Measurements from ENCODE around the gene TOLLIP. TPM values are rescaled to one million over a fixed set of nuclear protein-coding genes. Genes with fewer than 3 reads are reported as not detected.

Gene TOLLIP
- 28.7 and 53.4 TPM in 2 replicates for total RNA-seq (2011; cell fraction: chromatin; rRNA removed; ENCODE audit: low replicate concordance)
- total RNA-seq (2011; cell fraction: nucleolus; rRNA removed) = 24.0 and 26.7 TPM in 2 replicates
- 23.5 and 24.4 TPM in 2 replicates for total RNA-seq (2011; cell fraction: nucleoplasm; rRNA removed)
- total RNA-seq (2014; rRNA removed) (16.0 and 23.0 TPM in 2 replicates), total RNA-seq (2014; rRNA removed; fragmentation: Illumina TruSeq; extraction: Trizol) (1.9 and 2.3 TPM in 2 replicates), total RNA-seq (2015; rRNA removed; fragmentation: Illumina TruSeq; extraction: Trizol) (6.9 and 7.1 TPM in 2 replicates), total RNA-seq (2021) (22.8 and 25.4 TPM in 2 replicates), polyA plus RNA-seq (2011; rRNA removed) (13.5 and 16.4 TPM in 2 replicates), polyA plus RNA-seq (2014; fragmentation: Illumina TruSeq; extraction: Trizol) (4.9 and 13.1 TPM in 2 replicates), polyA plus RNA-seq (2014; fragmentation: Nextera tagmentation; extraction: Ambion mirVana) (under 1 TPM; 0.23 to 0.41 TPM), polyA plus RNA-seq (2014; rRNA removed) (13.3 and 15.4 TPM in 2 replicates), polyA minus RNA-seq (2011; rRNA and poly(A)+ RNA removed) (6.0 and 11.6 TPM in 2 replicates), Bru-seq, nascent RNA (percentile 61 among the genes with signal in this experiment), BruChase-seq, experiment 1, labeled RNA remaining after a 2-hour chase (percentile 66 among the genes with signal in this experiment), BruChase-seq, experiment 2, labeled RNA remaining after a 6-hour chase (percentile 71 among the genes with signal in this experiment)
- 15.0 and 35.2 TPM in 2 replicates for polyA plus RNA-seq (2011; cell fraction: cytosol; rRNA removed)
- polyA plus RNA-seq (2011; cell fraction: nucleus; rRNA removed) = 21.5 and 35.3 TPM in 2 replicates
- 20.3 and 28.2 TPM in 2 replicates for polyA plus RNA-seq (2012)
- 10.5 and 28.4 TPM in 2 replicates for polyA minus RNA-seq (2011; cell fraction: cytosol; rRNA and poly(A)+ RNA removed)
- polyA minus RNA-seq (2011; cell fraction: nucleus; rRNA and poly(A)+ RNA removed) = 9.6 and 13.5 TPM in 2 replicates
- long read RNA-seq, experiment 1, transcript TOLLIP-202 (6 exons, 3,617 nt) = major isoform, 55 of 146 reads
- long read RNA-seq, experiment 1, transcript TOLLIP-211 (5 exons, 684 nt) = minor isoform, 17 of 146 reads
- long read RNA-seq, experiment 1, partial matches to known transcripts = 31 of 146 reads
- long read RNA-seq, experiment 1, other reads (novel, unspliced or antisense) = 40 of 146 reads
- long read RNA-seq, experiment 2, transcript TOLLIP-202 (6 exons, 3,617 nt) = major isoform, 15 of 28 reads
- long read RNA-seq, experiment 2, partial matches to known transcripts = 5 of 28 reads
- long read RNA-seq, experiment 2, other reads (novel, unspliced or antisense) = 6 of 28 reads
- long read RNA-seq, experiment 3, transcript TOLLIP-211 (5 exons, 684 nt) = minor isoform, 8 of 29 reads
- long read RNA-seq, experiment 3, transcript TOLLIP-202 (6 exons, 3,617 nt) = major isoform, 20 of 29 reads
- long read RNA-seq, experiment 3, partial matches to known transcripts = 0 of 29 reads
- long read RNA-seq, experiment 3, other reads (novel, unspliced or antisense) = 1 of 29 reads

- Histone ChIP-seq H3K27me3 (ENCODE audit: control insufficient read depth in 2 of 2, insufficient read depth in 2 of 2, low read length in 2 of 2) (no peaks in the 10 kb centered on the region; a peak in 1 of 5 replicates), H3K9me3 (replicated peaks; ENCODE audit: control insufficient read depth, insufficient read depth, low read depth, low read length) (peaks cover 8% of the 10 kb centered on the region; the same call in 1 of the 2 replicates), H3K36me3 (ENCODE audit: control insufficient read depth, insufficient read depth, low read length) (peaks cover 10% of the 10 kb centered on the region; the same call in 1 of the 3 replicates), H2AFZ (ENCODE audit: low read depth, low read length) (peak within 1 kb of the TSS; percentile 100), H3K4me3 (peak within 1 kb of the TSS; percentile 74), H3K9ac (ENCODE audit: insufficient read depth in 1 of 2, low read depth in 2 of 2, low read length in 2 of 2) (peak within 1 kb of the TSS; percentile 72 to 91), H3K27ac (ENCODE audit: extremely low read depth, low read depth, low read length) (peak within 1 kb of the TSS; percentile 90), H4K20me1 (replicated peaks; ENCODE audit: control insufficient read depth, insufficient read depth, low read length) (0 out of 2 replicates have a peak, but pooled peaks cover 5% of the 10 kb centered on the region), H3K4me1 (replicated peaks in 1 of 2; ENCODE audit: control insufficient read depth in 2 of 2, insufficient read depth in 2 of 2, low read length in 2 of 2) (peaks cover 15 to 39% of the 10 kb centered on the region in 2 experiments), H3K79me2 (ENCODE audit: control insufficient read depth, insufficient read depth, low read length) (peaks cover 23% of the 10 kb centered on the region), H3K4me2 (ENCODE audit: insufficient read depth, low read length) (peak within 1 kb of the TSS; percentile 87), H3K9me1 (ENCODE audit: control insufficient read depth, insufficient read depth, low read length) (peaks cover 12% of the 10 kb centered on the region)
- 12% methylated on average over 56 of the region's 97 CpGs for WGBS (ENCODE audit: insufficient coverage, low coverage, missing lambda C conversion rate)
- DNase-seq (ENCODE audit: extremely low read depth in 1 of 4, low spot score in 3 of 4) = peak; percentile 93 to 100 (median 100)
- ChIA-PET CTCF (ENCODE audit: low intra/inter-chr PET ratio) (interaction anchor here (0.6 kb wide), 1 partner anchor 205 kb away, joined by 3 read pairs; no protein-coding TSS in a partner anchor), POLR2A (interaction anchor here (0.6 to 1.4 kb wide), 6 partner anchors 10 to 128 kb away, joined by 3 to 5 read pairs (median 4); no protein-coding TSS in a partner anchor)
- TSS peak; percentile 91 for BruUV-seq (replicated peaks)
- intact Hi-C loops (cut with micrococcal nuclease) (no loop called here), in situ Hi-C loops (cut with MboI) (no loop called here)
- ATAC-seq = peak; percentile 96
- FAIRE-seq = peak; percentile 90
- no peak for TF ChIP-seq SLC30A9 (CRISPR knock-in tag; IDR thresholded peaks at IDR 0.05)
- TF ChIP-seq CTCFL (IDR thresholded peaks at IDR 0.05; ENCODE audit: borderline replicate concordance, insufficient read depth, low read depth, low read length, poor library complexity, severe bottlenecking) = peak; percentile 49
- no peak for TF ChIP-seq TFAM (CRISPR knock-in tag; conservative IDR thresholded peaks at IDR 0.05)
- no peak for TF ChIP-seq TGIF2 (CRISPR knock-in tag; IDR thresholded peaks at IDR 0.05)
- TF ChIP-seq XRCC3 (IDR thresholded peaks at IDR 0.05) = no peak
- peak; percentile 47; the same call in 1 of the 2 replicates for TF ChIP-seq CBX1 (IDR thresholded peaks at IDR 0.05; ENCODE audit: low read depth)
- TF ChIP-seq ZNF436 (CRISPR knock-in tag; IDR thresholded peaks at IDR 0.05) = no peak
- no peak for TF ChIP-seq MYBL2 (IDR thresholded peaks at IDR 0.05; ENCODE audit: low read depth)
- TF ChIP-seq MYBL2 (CRISPR knock-in tag; IDR thresholded peaks at IDR 0.05; ENCODE audit: borderline replicate concordance) = no peak
- TF ChIP-seq ZBTB33 (CRISPR knock-in tag; IDR thresholded peaks at IDR 0.05) = peak; percentile 71
Observed at GRCh38 chr11:1309498-1310317, at the start of gene TOLLIP. TOLLIP (minus strand) TSS chr11:1309632; CDS start chr11:1309498, 134 bp downstream.

Data from K562 (cell line).